Frontal cortex (tissue), 4 donors: ENCODE data around the gene MED12L. TPM values are rescaled to one million over a fixed set of nuclear protein-coding genes. Genes with fewer than 3 reads are reported as not detected.

Experiments used
- DNase-seq, 2 donors: peaks; one replicate each; pipeline ENCODE4 v3.0.0; 2012; ENCODE audit warnings: low spot score in 2 of 2
- FAIRE-seq: peaks from 2 replicates; lab custom pipeline; 2012; peaks lifted over from hg19 to GRCh38; lab: Jason Lieb, UNC
- total RNA-seq: library from RNA; depleted of rRNA; stranded (reverse); fragments of >200 nt; gene quantifications from one replicate; pipeline ENCODE4 v1.2.3, GENCODE V29; 2014
- donor health status: control.
- donor health status: control.
- donor health status: control.

Gene MED12L
- total RNA-seq, 1 donor from 2014 or later = 6.1 TPM

DNA sequence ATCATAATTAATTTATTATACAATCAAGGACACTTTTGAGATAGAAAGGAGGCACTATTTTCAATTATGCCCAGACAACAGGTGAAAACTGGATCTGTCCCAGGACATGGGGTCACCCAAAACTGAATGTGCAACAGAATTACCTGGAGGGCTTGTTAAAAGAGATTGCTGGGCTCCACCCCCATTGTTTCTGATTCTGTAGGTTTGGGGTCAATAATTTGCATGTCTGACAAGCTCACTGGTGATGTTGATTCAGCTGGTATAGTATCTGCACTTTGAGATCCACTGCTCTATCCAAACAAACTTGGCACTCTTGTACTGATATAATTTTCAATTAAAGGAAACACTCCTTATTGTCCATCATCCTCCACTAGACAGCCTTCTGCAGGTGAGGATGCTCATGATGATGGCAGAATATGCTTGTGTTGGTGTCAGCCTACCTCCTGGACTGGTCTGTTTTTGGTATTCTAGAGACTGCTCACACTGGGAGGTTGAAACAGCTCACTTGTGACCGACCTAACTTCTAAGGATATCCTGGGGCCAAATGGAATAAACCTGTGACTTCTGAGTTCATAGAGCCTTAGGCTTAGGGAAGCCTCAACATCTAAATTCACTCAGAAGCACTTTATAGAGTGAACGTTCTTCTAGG lies 190.7 kb downstream of the MED12L start:
- no peak for DNase-seq
- no peak for FAIRE-seq

DNA sequence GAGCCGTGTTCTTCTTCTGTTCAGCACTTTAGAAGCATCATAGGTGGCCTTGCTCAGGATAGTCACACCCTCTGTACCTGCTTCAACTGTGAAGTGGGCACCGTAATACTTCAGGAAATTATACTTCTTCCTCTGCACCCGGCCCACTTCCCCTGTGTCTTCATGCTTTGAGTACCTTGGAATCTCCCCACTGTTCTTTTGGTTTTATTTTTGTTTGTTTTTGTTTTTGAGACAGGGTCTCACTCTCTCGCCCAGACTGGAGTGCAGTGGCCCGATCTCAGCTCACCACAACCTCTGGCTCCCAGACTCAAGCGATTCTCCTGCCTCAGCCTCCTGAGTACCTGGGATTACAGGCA lies 191.2 kb downstream of the MED12L start:
- no peak for FAIRE-seq

DNA sequence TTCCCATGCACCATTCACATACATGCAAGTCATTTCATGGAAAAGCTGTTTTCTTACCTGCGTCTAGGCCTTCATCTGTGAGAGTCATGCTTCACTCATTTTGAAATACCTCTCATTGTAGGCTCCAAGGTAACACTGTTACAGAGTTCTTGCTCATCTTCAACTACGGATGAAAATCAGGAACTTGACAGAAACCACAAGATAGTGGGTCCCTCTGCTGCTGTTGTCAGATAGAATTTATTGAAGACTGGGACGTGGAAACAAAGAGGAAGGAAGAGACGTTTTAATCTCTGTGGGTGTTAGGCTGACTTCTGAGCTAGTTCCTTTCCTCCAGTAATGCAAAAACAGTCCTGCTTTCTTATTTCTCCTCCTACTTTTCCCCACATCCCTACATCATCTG lies 192.8 kb downstream of the MED12L start, which contains the start of gene P2RY14:
TSS of gene P2RY14 (minus strand) at position 313 of the 400 bp plus-strand sequence. CDS start 64,226 bp downstream, outside the sequence.
- DNase-seq = no peak
- FAIRE-seq = no peak

More for the DNA sequence above, 191.2 kb downstream of the MED12L start:
- DNase-seq = no peak

DNA sequence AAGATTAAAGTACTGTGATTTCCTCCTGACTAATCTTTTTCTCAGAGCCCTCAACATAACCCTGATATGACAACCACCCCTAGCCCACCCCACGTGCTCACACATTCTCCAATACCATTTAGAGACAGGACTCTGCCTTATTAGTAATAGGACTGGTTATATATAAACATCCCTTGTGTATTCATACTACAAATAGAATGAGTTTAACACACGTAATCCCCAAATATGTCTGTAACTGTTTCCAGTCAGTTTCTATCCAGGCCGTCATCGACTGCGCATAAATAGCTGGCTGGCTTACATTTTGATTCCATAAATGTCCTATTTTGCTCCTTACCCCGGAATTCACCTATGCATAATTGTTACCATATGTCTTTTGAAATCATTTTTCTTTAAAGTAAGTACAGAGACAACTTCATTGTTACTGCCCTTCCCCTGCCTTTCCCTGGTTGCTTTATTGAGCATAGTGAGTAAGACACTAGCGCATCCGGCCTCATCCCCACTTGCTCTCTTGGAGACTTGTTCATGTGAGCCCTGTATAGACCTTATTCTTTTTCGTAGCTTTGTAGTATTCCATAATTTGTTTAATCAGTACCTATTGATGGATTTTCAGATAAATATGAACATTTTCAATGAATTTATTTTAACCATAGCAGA lies 196.3 kb downstream of the MED12L start:
- FAIRE-seq (no peak), DNase-seq (no peak)

DNA sequence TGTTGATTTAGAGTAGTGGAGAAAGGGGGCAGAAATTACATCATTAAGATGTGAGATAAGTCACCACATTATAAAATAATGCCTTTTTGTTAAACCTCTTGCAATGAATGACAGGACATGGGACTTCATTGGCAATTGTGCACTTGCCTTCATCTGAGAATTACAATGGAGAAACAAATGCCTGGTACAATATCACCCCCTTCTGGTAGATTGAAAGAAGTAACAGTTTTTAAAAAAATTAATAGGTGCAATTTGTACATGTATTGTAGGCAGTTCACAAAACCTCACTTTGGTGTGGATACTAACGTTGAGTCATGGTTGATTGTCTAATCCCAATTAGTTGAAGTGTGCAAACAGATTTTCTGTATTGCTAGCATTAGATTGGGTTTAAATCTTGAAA lies 197.5 kb downstream of the MED12L start:
- peak; percentile 91 for FAIRE-seq
- peak; percentile 17 to 52 for DNase-seq

DNA sequence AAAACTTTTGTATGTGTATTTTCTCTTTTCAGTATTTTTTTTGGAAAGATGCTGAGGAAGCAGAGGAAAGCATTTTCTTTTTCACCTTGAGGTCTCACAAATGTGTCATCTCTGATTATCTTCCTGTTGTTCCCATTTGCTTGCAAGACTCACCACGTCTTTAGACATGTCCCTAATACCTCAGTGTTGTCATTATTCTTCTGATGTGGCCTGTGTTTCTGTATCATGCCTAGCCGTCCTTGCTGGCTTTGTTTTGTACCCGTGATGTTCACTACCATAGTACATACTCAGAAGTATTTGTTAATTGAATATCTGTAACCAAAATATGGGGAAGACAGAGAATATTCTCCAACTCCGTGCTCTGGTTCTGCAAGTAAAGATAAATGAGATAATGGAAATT lies 197.9 kb downstream of the MED12L start:
- DNase-seq = no peak
- FAIRE-seq = no peak

DNA sequence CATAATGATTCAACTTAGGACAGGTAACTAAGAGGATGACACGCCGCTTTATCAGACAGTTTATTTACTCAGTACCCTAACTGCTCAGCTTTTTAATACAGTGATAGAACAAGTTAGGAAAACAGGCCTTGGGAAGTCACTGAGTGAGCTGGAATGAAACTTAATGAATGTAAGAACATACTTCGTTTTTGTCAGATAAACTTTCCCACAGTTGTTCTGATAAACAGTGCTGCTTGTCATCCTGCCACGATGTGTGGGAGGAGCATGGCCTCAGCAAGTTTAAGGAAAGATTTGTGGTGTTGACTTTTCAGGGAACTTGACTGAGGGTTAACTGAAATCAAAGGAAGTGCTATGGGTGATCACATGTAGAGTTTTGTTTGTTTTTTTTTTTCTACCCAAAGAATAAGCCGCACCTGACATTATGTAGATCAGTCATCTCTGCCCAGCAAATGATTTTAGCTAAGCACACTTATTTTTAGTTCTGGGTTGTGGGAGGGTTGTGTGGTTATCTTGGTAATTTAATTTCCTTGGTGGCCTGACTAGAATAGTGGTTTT lies 198.5 kb downstream of the MED12L start:
- DNase-seq (no peak), FAIRE-seq (no peak)

DNA sequence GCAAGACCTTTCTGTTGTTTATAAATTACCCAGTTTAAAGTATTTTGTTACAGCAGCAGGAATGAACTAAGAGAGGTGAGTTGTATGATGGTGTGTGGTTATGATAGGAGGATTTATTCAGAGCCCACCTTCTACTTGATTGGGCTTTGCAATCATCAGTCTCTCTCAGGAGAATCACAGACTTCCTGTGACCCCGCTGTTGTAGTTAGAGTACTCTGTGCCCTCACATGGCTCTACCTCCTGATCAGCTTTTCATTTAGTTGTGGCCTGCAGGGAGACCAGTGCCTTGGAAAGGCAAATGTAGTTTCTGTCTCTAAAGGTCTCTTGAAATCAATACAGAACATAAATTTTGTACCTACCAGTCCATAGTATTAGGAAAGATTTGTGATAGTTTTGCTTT lies 200.5 kb downstream of the MED12L start:
- no peak for FAIRE-seq
- no peak for DNase-seq

DNA sequence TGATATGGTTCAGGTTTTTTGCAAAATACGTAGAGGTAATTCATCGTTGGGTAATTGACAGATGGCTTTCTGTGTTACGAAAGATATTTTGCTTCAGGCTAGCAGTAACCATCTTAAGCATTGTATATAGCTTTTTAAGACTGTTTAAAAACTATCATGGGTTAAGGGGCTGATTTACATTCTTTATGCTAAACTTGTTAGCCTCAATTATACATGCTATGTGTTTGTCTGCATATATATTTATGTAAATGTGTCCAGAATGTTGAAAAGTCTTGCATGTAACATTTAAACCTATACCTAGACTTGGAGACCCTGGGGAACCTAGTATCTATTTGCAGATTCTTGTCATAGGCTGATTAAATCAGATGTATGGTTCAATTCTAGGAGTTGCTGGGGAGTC lies 204.0 kb downstream of the MED12L start:
- FAIRE-seq (no peak), DNase-seq (no peak)

DNA sequence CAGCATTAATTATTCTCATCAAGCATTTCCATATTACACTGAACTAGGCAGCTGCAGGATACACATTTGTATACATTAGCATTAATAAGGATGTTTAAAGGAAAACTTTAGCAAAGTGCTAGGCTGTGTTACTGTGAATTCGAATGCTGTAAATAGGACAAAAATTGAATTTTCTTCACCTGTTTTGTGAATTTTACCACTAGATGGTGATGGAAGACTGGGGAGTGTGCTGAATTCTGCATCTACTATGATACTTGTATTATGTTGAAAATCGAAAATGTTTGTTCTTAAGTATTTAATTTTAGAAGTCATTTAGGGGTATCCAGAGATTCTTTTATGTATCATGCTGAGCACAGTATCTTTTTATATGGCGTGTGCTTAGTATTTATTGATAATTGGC lies 205.2 kb downstream of the MED12L start:
- no peak for FAIRE-seq
- no peak for DNase-seq

DNA sequence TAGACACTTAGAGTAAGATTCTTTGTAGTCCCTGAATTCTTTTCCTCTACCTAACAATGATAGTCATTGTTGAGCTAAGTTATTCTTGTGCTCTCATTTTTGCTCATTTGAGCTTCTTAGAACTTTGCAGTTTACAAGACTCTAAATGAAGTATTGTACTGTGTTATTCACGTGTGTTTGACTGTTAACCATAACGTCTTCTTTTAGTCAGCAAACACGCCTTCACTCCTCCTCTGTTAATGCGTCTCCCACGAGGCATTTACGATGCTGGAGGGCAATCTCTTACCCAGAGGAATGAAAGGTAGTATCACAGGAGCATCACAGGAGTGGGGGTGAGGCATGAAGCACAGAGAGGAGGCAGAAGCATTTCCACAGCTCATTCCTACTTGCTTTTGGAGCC lies 207.7 kb downstream of the MED12L start:
- FAIRE-seq (no peak), DNase-seq (no peak)

DNA sequence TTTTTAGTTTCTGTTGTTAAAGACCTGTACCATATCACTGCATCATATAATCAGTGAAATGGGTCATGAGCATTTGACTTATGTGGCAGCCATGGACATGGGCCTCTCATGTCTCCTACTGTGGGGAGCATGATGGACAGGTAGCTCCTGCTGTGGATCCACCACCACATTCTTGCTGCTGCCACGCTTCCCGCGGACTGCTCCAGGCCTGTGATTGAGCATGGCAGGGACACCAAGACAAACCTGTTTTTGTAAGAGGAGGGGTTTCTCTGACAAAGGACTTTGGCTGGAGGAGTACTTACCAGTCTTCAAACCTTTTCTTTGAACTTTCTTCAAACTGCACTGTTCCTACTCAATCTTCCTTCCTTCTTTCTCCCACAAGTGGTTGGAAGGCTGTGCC lies 210.8 kb downstream of the MED12L start:
- no peak for DNase-seq
- FAIRE-seq = no peak

DNA sequence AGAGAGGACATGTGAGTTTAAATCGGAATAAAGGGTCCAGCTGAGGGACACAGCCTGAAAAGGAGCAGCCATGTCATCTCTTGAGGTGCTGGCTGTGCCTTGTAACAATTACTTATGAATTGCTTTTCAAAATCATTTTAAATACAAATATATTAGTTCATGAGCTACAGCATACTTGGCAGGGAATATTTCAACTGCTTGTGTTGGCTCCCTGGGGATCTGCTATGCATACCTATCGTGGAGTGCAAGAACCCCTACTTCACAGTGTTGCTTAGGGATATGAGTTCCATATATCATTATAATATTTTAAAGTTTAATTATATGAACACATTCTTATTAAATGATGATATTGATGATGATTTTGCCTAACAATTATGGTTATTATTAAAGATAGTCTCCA lies 212.0 kb downstream of the MED12L start:
- FAIRE-seq (no peak), DNase-seq (no peak)

DNA sequence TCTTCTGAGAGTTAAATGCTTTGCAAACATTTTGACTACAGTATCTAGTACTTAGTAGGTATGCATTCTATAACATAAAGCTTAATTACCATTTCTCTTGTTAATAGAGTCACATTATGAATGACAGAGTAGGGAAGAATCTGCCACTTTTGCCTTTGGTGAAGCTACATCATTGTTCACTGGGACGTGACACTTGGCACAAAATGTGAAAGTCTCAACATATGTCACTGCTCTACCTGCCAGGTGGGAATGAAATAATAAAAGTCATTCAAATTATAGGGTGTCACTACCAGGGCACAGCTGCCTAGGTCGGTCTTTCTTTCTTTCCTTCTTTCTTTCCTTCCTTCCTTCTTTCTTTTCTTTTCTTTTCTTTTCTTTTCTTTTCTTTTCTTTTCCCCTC lies 213.5 kb downstream of the MED12L start:
- DNase-seq = no peak
- FAIRE-seq = no peak

DNA sequence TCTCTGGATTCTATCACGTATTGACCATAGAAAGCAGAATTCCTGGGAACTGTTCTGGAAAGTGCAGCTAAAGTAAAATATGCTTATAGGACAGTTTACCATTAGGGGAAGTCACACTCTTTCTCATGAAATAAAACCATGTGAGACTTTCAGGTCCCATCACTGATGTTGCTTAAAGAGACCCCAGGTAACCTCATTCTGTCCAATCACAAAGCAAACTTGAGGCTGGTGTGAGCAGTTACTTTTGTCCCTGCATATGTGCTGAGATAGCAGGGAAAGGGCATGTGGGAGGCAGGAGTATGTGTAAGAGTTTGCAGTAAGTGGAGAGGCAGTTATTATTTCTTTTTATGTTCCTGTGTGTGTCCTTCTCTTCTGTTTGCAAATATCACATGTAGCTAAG lies 215.1 kb downstream of the MED12L start:
- FAIRE-seq (no peak), DNase-seq (no peak)

DNA sequence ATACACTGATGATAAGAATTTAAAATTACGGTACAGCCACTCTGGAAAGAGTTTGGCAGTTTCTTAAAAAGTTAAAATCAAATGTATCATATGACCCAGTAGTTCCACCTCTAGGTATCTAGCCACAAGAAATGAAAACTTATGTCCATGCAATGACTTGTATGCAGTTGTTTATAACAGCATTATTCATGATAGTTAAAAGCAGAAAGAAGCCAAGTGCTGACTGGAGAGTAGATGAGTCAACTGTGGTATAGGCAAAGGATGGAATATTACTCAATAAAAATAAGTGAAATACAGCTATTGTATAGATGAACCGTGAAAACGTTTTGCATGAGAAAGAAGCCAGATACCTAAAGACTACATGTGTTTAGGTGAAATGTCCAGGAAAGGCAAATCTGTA lies 216.3 kb downstream of the MED12L start:
- FAIRE-seq (no peak), DNase-seq (no peak)

DNA sequence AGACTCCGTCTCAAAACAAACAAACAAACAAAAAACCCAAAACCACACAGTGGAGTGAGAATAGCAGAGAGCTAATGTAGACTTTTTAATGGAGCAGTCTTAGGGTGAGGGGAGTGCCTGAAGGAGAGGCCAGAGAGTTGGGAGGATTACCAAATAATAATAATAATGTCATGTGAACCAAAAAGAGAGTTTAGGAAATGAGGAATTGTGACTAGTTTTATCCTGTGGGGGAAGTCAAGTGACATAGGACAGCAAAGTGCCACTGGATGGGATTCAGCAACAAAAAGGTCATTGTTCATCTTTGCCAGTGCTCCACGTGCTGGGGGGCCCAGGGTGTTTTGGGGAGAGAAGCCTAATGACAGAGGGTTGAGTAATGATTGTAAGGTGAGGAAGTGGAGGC lies 218.3 kb downstream of the MED12L start:
- FAIRE-seq (no peak), DNase-seq (no peak)

DNA sequence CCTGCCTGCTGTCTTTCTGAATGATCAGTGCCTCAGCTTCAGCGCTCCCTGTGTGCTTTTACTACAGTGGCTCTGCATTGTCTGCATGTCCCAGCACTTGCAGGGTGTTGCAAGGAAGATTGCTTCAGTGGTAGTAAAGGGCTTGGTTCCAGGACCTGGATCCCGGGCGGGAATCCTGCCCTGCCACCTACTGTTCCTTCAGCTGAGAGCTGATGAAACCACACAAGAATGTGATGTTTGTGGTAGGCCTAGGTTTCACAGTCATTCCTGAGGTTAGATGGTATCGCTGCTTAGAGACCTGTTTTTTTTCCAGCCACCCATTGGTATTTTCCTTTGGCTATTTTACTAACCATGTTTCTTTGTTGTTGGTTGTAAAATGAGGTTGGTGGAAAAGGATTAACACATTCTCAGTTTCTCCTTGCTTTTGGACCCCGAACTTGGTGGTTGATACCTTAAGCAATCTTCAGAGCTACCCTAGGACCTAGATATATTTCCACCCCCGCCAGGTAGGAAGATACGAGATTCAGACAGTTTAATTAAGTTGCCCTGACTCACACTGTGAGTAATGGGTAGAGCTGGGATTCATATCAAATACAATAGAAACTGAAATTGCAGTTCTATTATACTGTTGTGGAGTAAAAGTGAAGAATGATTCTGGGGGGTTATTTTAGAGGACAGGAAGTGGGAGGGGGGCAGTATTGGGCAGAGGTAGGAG lies 219.8 kb downstream of the MED12L start:
- FAIRE-seq = no peak
- no peak for DNase-seq

DNA sequence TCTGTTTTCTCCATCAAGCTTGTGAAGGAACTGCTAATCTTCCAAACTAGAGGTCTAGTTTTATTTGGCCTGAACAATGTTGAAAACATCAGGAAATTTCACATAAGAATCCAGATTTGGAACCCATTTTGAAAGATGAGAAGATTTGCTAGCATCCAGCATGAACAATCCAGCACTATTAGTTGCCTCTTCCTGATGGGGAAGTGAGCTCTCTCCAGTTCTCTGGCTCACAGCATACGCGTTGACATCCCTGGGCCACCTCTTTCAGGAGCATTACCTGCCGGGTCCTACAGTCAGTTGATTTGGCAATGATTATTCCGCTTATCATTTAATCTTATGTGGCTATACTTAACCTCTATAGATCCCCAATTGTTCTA lies 220.3 kb downstream of the MED12L start:
- DNase-seq (no peak), FAIRE-seq (no peak)

DNA sequence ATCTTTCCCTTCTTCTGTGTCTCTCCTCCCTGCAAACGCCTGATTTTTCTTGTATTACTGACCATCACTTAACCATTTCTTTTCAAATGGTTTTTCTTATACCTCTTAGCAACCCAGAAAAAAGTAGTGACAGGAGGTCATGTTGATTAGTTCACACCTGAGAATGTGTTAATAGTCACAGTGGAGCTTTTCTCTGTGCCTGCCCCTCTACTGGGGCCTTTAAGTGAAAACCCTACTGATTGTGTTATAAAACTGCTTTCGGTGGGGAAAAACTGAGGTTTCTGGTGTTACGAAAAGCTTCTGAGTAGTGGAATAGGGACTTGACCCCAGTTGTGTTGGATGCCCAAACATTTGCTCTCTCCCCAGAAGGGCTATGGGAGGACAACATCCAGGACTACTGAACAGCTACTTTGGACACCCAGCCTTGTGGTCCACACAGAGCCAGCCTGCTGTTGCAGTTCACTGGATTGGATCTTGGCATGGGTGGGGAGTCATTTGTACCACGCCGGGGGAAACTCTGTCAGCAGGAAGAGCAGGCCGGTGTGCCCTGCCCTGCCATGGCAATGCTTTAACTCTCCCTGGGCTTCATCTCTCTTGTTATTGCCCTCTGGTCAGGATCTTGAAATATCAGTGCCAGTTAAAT lies 220.8 kb downstream of the MED12L start:
- DNase-seq (no peak), FAIRE-seq (no peak)

DNA sequence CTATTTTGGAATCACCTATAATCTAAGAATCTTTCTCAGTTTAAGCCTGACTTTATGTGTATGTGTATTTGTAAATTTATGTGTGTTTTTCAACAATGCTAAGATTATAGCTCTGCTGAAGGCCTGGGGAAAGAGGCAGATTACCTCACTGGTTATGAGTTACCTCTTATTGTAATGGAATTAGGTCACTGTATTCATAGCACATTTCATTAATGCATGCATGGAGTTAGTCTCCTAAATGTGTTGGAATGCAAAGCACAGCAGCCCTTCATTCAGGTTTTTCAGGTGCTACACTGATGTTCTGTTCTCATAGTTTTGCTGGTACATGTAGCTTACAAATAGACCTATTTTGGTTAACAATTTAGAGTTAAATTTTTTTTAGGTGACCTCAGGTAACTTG lies 221.7 kb downstream of the MED12L start:
- FAIRE-seq (no peak), DNase-seq (no peak)
